MM.1S (cell line): ENCODE data around the gene MMP3.

ENCODE experiments used
- CTCF ChIP-seq: fragments of 300-600 bp; sonication (generic); IDR thresholded peaks from 2 replicates; pipeline ENCODE4 v1.5.1; 2016; ENCODE audit warnings: antibody characterized with exemption, low read length, mixed read lengths
- EZH2phosphoT487 ChIP-seq: fragments of 300-600 bp; sonication (generic); IDR thresholded peaks from 2 replicates; pipeline ENCODE4 v1.6.1; 2018; ENCODE audit warnings: antibody characterized with exemption, low read length

- TF ChIP-seq CTCF = no peak
- TF ChIP-seq EZH2phosphoT487 = no peak
These were observed at the start of gene MMP3 for GRCh38 chr11:102843489-102843888.
